ENCODE measurements around the gene HHIPL1.

DNA sequence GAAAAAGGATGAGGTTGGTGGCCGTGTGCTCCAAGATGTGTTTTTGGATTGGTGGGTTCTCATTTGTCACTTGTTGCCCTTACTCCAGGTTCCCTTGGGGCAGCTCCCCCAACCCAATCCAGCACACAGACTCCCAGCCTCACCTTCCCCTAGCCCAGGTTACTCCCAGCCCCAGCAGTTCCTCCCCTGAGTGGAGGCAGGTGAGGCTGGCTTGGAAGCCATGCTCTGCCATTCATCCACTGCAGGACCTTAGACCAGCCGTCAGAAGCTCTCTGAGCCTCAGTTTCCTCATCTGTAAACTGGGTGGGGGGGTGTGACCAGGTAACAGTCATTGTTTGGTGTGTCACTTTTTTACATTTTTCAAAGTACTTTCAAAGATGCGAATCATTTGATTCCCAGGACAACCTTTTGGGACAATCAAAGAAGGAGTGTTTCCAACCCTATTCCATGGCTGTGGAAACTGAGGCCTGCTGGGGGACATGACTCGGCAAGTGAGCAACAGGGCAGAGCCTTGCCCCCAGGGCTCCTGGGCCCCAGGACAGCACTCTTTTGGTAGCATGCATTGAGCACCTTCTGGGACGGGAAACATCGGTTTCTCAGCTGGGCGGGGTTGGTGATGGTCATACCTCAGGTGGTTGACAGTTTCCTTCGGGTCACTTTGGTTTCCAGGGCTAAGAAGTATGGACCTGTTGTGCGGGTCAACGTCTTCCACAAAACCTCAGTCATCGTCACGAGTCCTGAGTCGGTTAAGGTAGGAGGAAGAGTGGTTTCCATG lies 46.4 kb downstream of the HHIPL1 start:
- TF ChIP-seq, protein P1, sequence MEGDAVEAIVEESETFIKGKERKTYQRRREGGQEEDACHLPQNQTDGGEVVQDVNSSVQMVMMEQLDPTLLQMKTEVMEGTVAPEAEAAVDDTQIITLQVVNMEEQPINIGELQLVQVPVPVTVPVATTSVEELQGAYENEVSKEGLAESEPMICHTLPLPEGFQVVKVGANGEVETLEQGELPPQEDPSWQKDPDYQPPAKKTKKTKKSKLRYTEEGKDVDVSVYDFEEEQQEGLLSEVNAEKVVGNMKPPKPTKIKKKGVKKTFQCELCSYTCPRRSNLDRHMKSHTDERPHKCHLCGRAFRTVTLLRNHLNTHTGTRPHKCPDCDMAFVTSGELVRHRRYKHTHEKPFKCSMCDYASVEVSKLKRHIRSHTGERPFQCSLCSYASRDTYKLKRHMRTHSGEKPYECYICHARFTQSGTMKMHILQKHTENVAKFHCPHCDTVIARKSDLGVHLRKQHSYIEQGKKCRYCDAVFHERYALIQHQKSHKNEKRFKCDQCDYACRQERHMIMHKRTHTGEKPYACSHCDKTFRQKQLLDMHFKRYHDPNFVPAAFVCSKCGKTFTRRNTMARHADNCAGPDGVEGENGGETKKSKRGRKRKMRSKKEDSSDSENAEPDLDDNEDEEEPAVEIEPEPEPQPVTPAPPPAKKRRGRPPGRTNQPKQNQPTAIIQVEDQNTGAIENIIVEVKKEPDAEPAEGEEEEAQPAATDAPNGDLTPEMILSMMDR (IDR thresholded peaks at IDR 0.05), result no peak
- TF ChIP-seq POLR2AphosphoS5 (IDR thresholded peaks at IDR 0.05; ENCODE audit: low read depth, low read length) (no peak), SIN3A (IDR thresholded peaks at IDR 0.05; ENCODE audit: borderline replicate concordance, insufficient read depth, low read depth, low read length) (no peak), TCF7L2 (IDR thresholded peaks at IDR 0.05; ENCODE audit: low read depth, low read length) (no peak)
